PC-3 (cell line): Measurements from ENCODE around the gene IFFO2. TPM values are rescaled to one million over a fixed set of nuclear protein-coding genes. Genes with fewer than 3 reads are reported as not detected.

Experiments
- ATAC-seq: fragments of 200-7000 bp; cut with Tn5 transposase; 2 replicates; pipeline ENCODE4 v1.9.1; 2020; ENCODE audit warnings: mild to moderate bottlenecking, moderate library complexity
- BruUV-seq: library from RNA; stranded (reverse); fragments of 400-500 nt; replicated peaks from 2 replicates; lab custom pipeline; 2021; lab: Mats Ljungman, UMichigan
- CTCF ChIA-PET: fragments of 300-600 bp; sonication (Branson Sonifier 250); formaldehyde crosslinking; loops from one replicate; lab custom pipeline; 2022; ENCODE audit warnings: antibody characterized with exemption; lab: Charles Lee
- POLR2A ChIA-PET: fragments of 300-600 bp; sonication (Branson Sonifier 250); formaldehyde crosslinking; loops from one replicate; lab custom pipeline; 2022; ENCODE audit warnings: antibody characterized with exemption; ENCODE audit not compliant: unreplicated experiment; lab: Charles Lee
- DNase-seq: peaks from one replicate; pipeline ENCODE4 v3.0.0-alpha.2; 2015
- H2AFZ ChIP-seq: fragments of 300-600 bp; sonication (generic); 2 replicates; pipeline ENCODE4 v1.6.0; 2016; ENCODE audit warnings: antibody characterized with exemption, low read length
- H3F3A ChIP-seq: fragments of 300-600 bp; sonication (generic); one replicate; pipeline ENCODE4 v1.6.0; 2017; ENCODE audit warnings: antibody characterized with exemption, low read length, control low read depth, mild to moderate bottlenecking; ENCODE audit not compliant: unreplicated experiment
- H3K27ac ChIP-seq: fragments of 300-600 bp; sonication (generic); 2 replicates; pipeline ENCODE4 v1.5.1; 2016; ENCODE audit warnings: mild to moderate bottlenecking, low read length
- H3K27me3 ChIP-seq: fragments of 300-600 bp; sonication (generic); 2 replicates; pipeline ENCODE4 v1.6.1; 2016; ENCODE audit warnings: low read length, mixed read lengths
- H3K36me3 ChIP-seq: fragments of 300-600 bp; sonication (generic); 2 replicates; pipeline ENCODE4 v1.6.1; 2016; ENCODE audit warnings: low read depth, mixed run types, low read length, mixed read lengths
- H3K4me1 ChIP-seq: fragments of 300-600 bp; sonication (generic); 2 replicates; pipeline ENCODE4 v1.5.1; 2016; ENCODE audit warnings: low read length; ENCODE audit not compliant: insufficient read depth
- H3K4me2 ChIP-seq: fragments of 300-600 bp; sonication (generic); 2 replicates; pipeline ENCODE4 v1.6.0; 2016; ENCODE audit warnings: low read length
- H3K4me3 ChIP-seq: fragments of 300-600 bp; sonication (generic); 2 replicates; pipeline ENCODE4 v1.5.1; 2016; ENCODE audit warnings: mild to moderate bottlenecking, low read length, mixed read lengths
- H3K79me2 ChIP-seq: fragments of 300-600 bp; sonication (generic); 2 replicates; pipeline ENCODE4 v1.6.1; 2017; ENCODE audit warnings: low read length, mixed read lengths
- H3K9ac ChIP-seq: fragments of 300-600 bp; sonication (generic); 2 replicates; pipeline ENCODE4 v1.6.0; 2016; ENCODE audit warnings: mild to moderate bottlenecking, low read length
- H3K9me2 ChIP-seq: fragments of 300-600 bp; sonication (generic); replicated peaks from 2 replicates; pipeline ENCODE4 v1.6.1; 2016; ENCODE audit warnings: mixed run types, low read length, mixed read lengths
- H3K9me3 ChIP-seq: fragments of 300-600 bp; sonication (generic); 2 replicates; pipeline ENCODE4 v1.6.1; 2016; ENCODE audit warnings: low read length, mixed read lengths
- H4K20me1 ChIP-seq: fragments of 300-600 bp; sonication (generic); 2 replicates; pipeline ENCODE4 v1.6.1; 2016; ENCODE audit warnings: low read length, mixed read lengths
- CTCF ChIP-seq: fragments of 300-600 bp; sonication (generic); conservative IDR thresholded peaks from 2 replicates; pipeline ENCODE4 v1.5.1; 2017; ENCODE audit warnings: antibody characterized with exemption, low read depth, mild to moderate bottlenecking, low read length
- EZH2 ChIP-seq: fragments of 300-600 bp; sonication (generic); IDR thresholded peaks from one replicate; pipeline ENCODE4 v1.6.1; 2017; ENCODE audit warnings: antibody characterized with exemption, mild to moderate bottlenecking, low read length; ENCODE audit not compliant: unreplicated experiment
- EZH2phosphoT487 ChIP-seq: fragments of 300-600 bp; sonication (generic); IDR thresholded peaks from 2 replicates; pipeline ENCODE4 v1.6.1; 2018; ENCODE audit warnings: mild to moderate bottlenecking, antibody characterized with exemption, low read length, borderline replicate concordance
- intact Hi-C: fragments of 100-400 bp; cut with micrococcal nuclease; formaldehyde crosslinking; loops from 2 replicates; pipeline ENCODE4 v1.9.0; 2023
- total RNA-seq: library from RNA; depleted of rRNA; stranded (reverse); fragments of >200 nt; gene quantifications from 2 replicates; pipeline ENCODE4 v1.2.3, GENCODE V29; 2014

The IFFO2 gene
- total RNA-seq, 1 experiment from 2014 or later = 30.7 TPM

- CTCF ChIA-PET = no interaction called here
- Histone ChIP-seq H3K27me3 (no peaks in the 10 kb centered on the region), H3K9me3 (no peaks in the 10 kb centered on the region), H3K36me3 (no peaks in the 10 kb centered on the region), H3K79me2 (peaks cover 2% of the 10 kb centered on the region; the same call in 1 of the 2 replicates), H3F3A (no peaks in the 10 kb centered on the region), H3K9ac (no peak overlapping the region), H3K4me1 (peaks cover 15% of the 10 kb centered on the region), H3K27ac (no peak overlapping the region), H3K4me3 (no peak overlapping the region), H3K4me2 (no peak overlapping the region), H4K20me1 (no peaks in the 10 kb centered on the region), H3K9me2 (no peaks in the 10 kb centered on the region), H2AFZ (no peak overlapping the region)
- BruUV-seq = no TSS peak
- TF ChIP-seq EZH2 (no peak), EZH2phosphoT487 (no peak), CTCF (no peak)
- POLR2A ChIA-PET = no interaction called here
- ATAC-seq (no peak), DNase-seq (no peak)
- intact Hi-C loops = no loop called here
Measured at GRCh38 chr1:18960821-18961220, 4.3 kb upstream of the IFFO2 start.

GRCh38 chr1:18960409-18960808 lies 3.9 kb upstream of the IFFO2 start:
- POLR2A ChIA-PET = no interaction called here
- H3F3A ChIP-seq = no peaks in the 10 kb centered on the region
- H3K4me3 ChIP-seq = no peak overlapping the region
- H3K27ac ChIP-seq = no peak overlapping the region
- no peaks in the 10 kb centered on the region for H3K36me3 ChIP-seq
- no TSS peak for BruUV-seq
- no peak overlapping the region for H3K4me2 ChIP-seq
- CTCF ChIA-PET = no interaction called here
- no peak overlapping the region for H3K9ac ChIP-seq
- no peak overlapping the region for H2AFZ ChIP-seq
- intact Hi-C loops = no loop called here
- no peaks in the 10 kb centered on the region for H3K9me2 ChIP-seq
- ATAC-seq = no peak
- DNase-seq = no peak
- no peaks in the 10 kb centered on the region for H3K9me3 ChIP-seq
- H3K79me2 ChIP-seq = peaks cover 6% of the 10 kb centered on the region
- peaks cover 11% of the 10 kb centered on the region for H3K4me1 ChIP-seq
- H4K20me1 ChIP-seq = peaks cover under 1% of the 10 kb centered on the region
- H3K27me3 ChIP-seq = no peaks in the 10 kb centered on the region
- no peak for TF ChIP-seq EZH2
- TF ChIP-seq EZH2phosphoT487 = no peak
- no peak for TF ChIP-seq CTCF

GRCh38 chr1:18959591-18959990 lies 3.1 kb upstream of the IFFO2 start:
- DNase-seq (no peak), ATAC-seq (no peak)
- Histone ChIP-seq H3K9ac (no peak overlapping the region), H3K27ac (no peak overlapping the region), H3F3A (no peaks in the 10 kb centered on the region), H4K20me1 (peaks cover 9% of the 10 kb centered on the region), H3K79me2 (peaks cover 14% of the 10 kb centered on the region), H3K4me1 (peaks cover 11% of the 10 kb centered on the region), H3K4me3 (no peak overlapping the region), H3K9me2 (no peaks in the 10 kb centered on the region), H3K27me3 (no peaks in the 10 kb centered on the region), H2AFZ (no peak overlapping the region), H3K4me2 (no peak overlapping the region), H3K36me3 (no peaks in the 10 kb centered on the region), H3K9me3 (no peaks in the 10 kb centered on the region)
- TF ChIP-seq CTCF (no peak), EZH2phosphoT487 (no peak), EZH2 (no peak)
- intact Hi-C loops = loop anchor here (5.0 kb wide), 1 partner anchor 57 kb away; the partner anchor contains the start of gene ALDH4A1
- CTCF ChIA-PET = no interaction called here
- no TSS peak for BruUV-seq
- POLR2A ChIA-PET = no interaction called here
